ENCODE results near the gene AP3B1.

DNA sequence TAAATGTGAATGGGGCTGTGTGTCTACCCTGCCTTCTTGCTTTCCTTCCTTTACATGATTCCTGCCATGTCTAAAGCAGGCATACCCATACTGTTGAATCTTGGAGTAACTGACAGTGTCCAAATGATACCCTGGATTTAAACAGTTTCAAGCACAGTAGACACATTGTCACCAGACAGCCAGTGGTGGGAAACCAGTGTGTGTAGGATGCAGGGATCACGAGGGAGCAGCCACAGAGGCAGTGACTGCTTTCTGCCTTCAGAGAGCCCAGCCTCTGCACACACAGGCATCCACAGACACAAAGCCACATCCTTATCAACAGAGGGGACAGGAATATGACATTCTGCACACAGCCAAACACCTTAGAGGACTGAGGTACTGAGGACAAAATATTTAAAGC lies 334.2 kb downstream of the AP3B1 start:
- TF ChIP-seq, protein P1, sequence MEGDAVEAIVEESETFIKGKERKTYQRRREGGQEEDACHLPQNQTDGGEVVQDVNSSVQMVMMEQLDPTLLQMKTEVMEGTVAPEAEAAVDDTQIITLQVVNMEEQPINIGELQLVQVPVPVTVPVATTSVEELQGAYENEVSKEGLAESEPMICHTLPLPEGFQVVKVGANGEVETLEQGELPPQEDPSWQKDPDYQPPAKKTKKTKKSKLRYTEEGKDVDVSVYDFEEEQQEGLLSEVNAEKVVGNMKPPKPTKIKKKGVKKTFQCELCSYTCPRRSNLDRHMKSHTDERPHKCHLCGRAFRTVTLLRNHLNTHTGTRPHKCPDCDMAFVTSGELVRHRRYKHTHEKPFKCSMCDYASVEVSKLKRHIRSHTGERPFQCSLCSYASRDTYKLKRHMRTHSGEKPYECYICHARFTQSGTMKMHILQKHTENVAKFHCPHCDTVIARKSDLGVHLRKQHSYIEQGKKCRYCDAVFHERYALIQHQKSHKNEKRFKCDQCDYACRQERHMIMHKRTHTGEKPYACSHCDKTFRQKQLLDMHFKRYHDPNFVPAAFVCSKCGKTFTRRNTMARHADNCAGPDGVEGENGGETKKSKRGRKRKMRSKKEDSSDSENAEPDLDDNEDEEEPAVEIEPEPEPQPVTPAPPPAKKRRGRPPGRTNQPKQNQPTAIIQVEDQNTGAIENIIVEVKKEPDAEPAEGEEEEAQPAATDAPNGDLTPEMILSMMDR (IDR thresholded peaks at IDR 0.05): no peak
- TF ChIP-seq ZFX (IDR thresholded peaks at IDR 0.05; ENCODE audit: borderline replicate concordance): no peak

All from 22Rv1 (cell line).